HL-60 (cell line): Measurements from ENCODE around the gene PCIF1.

ENCODE experiments used
- DNase-seq, 2 experiments: peaks; one replicate each; pipeline ENCODE4 v3.0.0-alpha.2; 2010 to 2020; ENCODE audit warnings: low read depth in 1 of 2, low spot score in 1 of 2
- H3K27ac ChIP-seq: fragments of 250-450 bp; sonication (Bioruptor Pico); replicated peaks from 2 replicates; pipeline ENCODE4 v1.5.1; 2020; ENCODE audit warnings: mild to moderate bottlenecking, moderate library complexity
- H3K27me3 ChIP-seq: fragments of 250-450 bp; sonication (Bioruptor Pico); 2 replicates; pipeline ENCODE4 v1.5.1; 2021; ENCODE audit warnings: mild to moderate bottlenecking, moderate library complexity; ENCODE audit not compliant: insufficient read depth, poor library complexity, severe bottlenecking
- H3K4me3 ChIP-seq: replicated peaks from 2 replicates; pipeline ENCODE4 v1.5.1; 2011; ENCODE audit warnings: mild to moderate bottlenecking, control low read depth, low read length; ENCODE audit not compliant: insufficient read depth
- CTCF ChIP-seq: IDR thresholded peaks from one replicate; pipeline ENCODE4 v1.5.1; 2011; ENCODE audit warnings: low read length, control low read depth, inconsistent platforms; ENCODE audit not compliant: insufficient read depth
- GABPA ChIP-seq: IDR thresholded peaks from 2 replicates; pipeline ENCODE4 v1.6.1; 2012; ENCODE audit warnings: low read depth
- POLR2AphosphoS5 ChIP-seq: IDR thresholded peaks from 2 replicates; pipeline ENCODE4 v1.6.1; 2012; ENCODE audit warnings: low read depth
- REST ChIP-seq: IDR thresholded peaks from 2 replicates; pipeline ENCODE4 v1.6.1; 2012; ENCODE audit warnings: low read depth; ENCODE audit not compliant: insufficient replicate concordance
- SPI1 ChIP-seq: IDR thresholded peaks from 2 replicates; pipeline ENCODE4 v1.6.1; 2012; ENCODE audit warnings: low read depth, mild to moderate bottlenecking, borderline replicate concordance

The PCIF1 gene

GRCh38 chr20:45981261-45981660 lies 46.8 kb downstream of the PCIF1 start:
- Histone ChIP-seq H3K4me3 (no peak overlapping the region), H3K27ac (no peak overlapping the region), H3K27me3 (peaks cover 2% of the 10 kb centered on the region)
- no peak for DNase-seq
- no peak for TF ChIP-seq SPI1
- TF ChIP-seq POLR2AphosphoS5, result no peak
- TF ChIP-seq CTCF, result no peak
- no peak for TF ChIP-seq GABPA
- TF ChIP-seq REST, result no peak

GRCh38 chr20:45983279-45983743 lies 48.8 kb downstream of the PCIF1 start:
- DNase-seq, result no peak
- Histone ChIP-seq H3K27ac (no peak overlapping the region), H3K27me3 (peaks cover 2% of the 10 kb centered on the region), H3K4me3 (no peak overlapping the region)
- TF ChIP-seq POLR2AphosphoS5 (no peak), REST (no peak), CTCF (no peak), SPI1 (no peak), GABPA (no peak)

GRCh38 chr20:45985573-45985972 lies 51.1 kb downstream of the PCIF1 start:
- TF ChIP-seq GABPA (no peak), POLR2AphosphoS5 (no peak), REST (no peak), CTCF (no peak), SPI1 (no peak)
- Histone ChIP-seq H3K27me3 (peaks cover 3% of the 10 kb centered on the region), H3K4me3 (no peak overlapping the region), H3K27ac (no peak overlapping the region)
- no peak for DNase-seq
